CD4-positive, CD25-positive, alpha-beta regulatory T cell (primary cell): ENCODE results near the gene FOXF2. TPM values are rescaled to one million over a fixed set of nuclear protein-coding genes. Genes with fewer than 3 reads are reported as not detected.
A peak's percentile ranks its signal among the peaks of the same experiment; 100 is the strongest.

ENCODE experiments used
- ATAC-seq, 2 donors: fragments of 150-1000 bp; cut with Tn5 transposase; one replicate each; pipeline ENCODE4 v1.10.0; 2021; ENCODE audit warnings: low read depth in 2 of 2, moderate number of reproducible peaks in 2 of 2, moderate library complexity in 1 of 2
- DNase-seq, 3 donors: peaks; one replicate each; pipeline versions ENCODE4 v3.0.0 to v3.0.0-alpha.2; 2012 to 2022; ENCODE audit warnings: mixed read lengths in 1 of 3
- H3K27ac ChIP-seq: one replicate; pipeline ENCODE4 v1.7.0; 2013; ENCODE audit warnings: mild to moderate bottlenecking, low read length; ENCODE audit not compliant: insufficient read depth, poor library complexity, severe bottlenecking
- H3K27me3 ChIP-seq: one replicate; pipeline ENCODE4 v1.7.0; 2013; ENCODE audit warnings: low read length; ENCODE audit not compliant: control insufficient read depth, insufficient read depth
- H3K36me3 ChIP-seq: one replicate; pipeline ENCODE4 v1.7.0; 2013; ENCODE audit warnings: mild to moderate bottlenecking, low read length, moderate library complexity; ENCODE audit not compliant: control insufficient read depth, insufficient read depth
- H3K4me1 ChIP-seq: 2 replicates; pipeline ENCODE4 v1.7.0; 2013; ENCODE audit warnings: mild to moderate bottlenecking, low read length; ENCODE audit not compliant: insufficient read depth, control insufficient read depth, poor library complexity, severe bottlenecking
- H3K4me3 ChIP-seq: one replicate; pipeline ENCODE4 v1.7.0; 2013; ENCODE audit warnings: low read depth, mild to moderate bottlenecking, low read length, moderate library complexity
- H3K9me3 ChIP-seq, 2 experiments: 1 replicate in 1 of 2; 2 replicates in 1 of 2; pipeline ENCODE4 v1.7.0; 2013; ENCODE audit warnings: low read length in 2 of 2, mild to moderate bottlenecking in 1 of 2, moderate library complexity in 1 of 2; ENCODE audit not compliant: control insufficient read depth in 2 of 2
- H3K27ac Mint-ChIP-seq, 3 donors: one replicate each; pipeline ENCODE4 v1.8.0; 2020 to 2022; ENCODE audit warnings: mild to moderate bottlenecking in 3 of 3, mixed read lengths in 3 of 3, moderate library complexity in 2 of 3
- H3K27me3 Mint-ChIP-seq: one replicate; pipeline ENCODE4 v1.8.0; 2022; ENCODE audit warnings: mild to moderate bottlenecking, mixed read lengths
- H3K36me3 Mint-ChIP-seq: one replicate; pipeline ENCODE4 v1.8.0; 2020; ENCODE audit warnings: mixed read lengths
- H3K4me1 Mint-ChIP-seq, 4 donors: one replicate each; pipeline ENCODE4 v1.8.0; 2020 to 2022; ENCODE audit warnings: mixed read lengths in 4 of 4, mild to moderate bottlenecking in 1 of 4
- H3K4me3 Mint-ChIP-seq, 4 donors: one replicate each; pipeline ENCODE4 v1.8.0; 2020 to 2022; ENCODE audit warnings: mild to moderate bottlenecking in 4 of 4, mixed read lengths in 4 of 4, moderate library complexity in 3 of 4
- H3K9me3 Mint-ChIP-seq, 7 donors: one replicate each; pipeline ENCODE4 v1.8.0; 2020 to 2022; ENCODE audit warnings: mixed read lengths in 7 of 7, mild to moderate bottlenecking in 3 of 7, moderate library complexity in 2 of 7
- polyA plus RNA-seq, 4 donors: library from polyadenylated mRNA; unstranded; fragments of 300-500 nt; fragmentation: Illumina TruSeq; gene quantifications; one replicate each; pipeline ENCODE4 v1.2.3, GENCODE V29; 2021
- total RNA-seq: library from RNA; stranded (reverse); gene quantifications from one replicate; pipeline ENCODE4 v1.2.3, GENCODE V29; 2022

The FOXF2 gene
- total and polyA plus RNA-seq, 5 donors from 2014 or later: not detected

DNA sequence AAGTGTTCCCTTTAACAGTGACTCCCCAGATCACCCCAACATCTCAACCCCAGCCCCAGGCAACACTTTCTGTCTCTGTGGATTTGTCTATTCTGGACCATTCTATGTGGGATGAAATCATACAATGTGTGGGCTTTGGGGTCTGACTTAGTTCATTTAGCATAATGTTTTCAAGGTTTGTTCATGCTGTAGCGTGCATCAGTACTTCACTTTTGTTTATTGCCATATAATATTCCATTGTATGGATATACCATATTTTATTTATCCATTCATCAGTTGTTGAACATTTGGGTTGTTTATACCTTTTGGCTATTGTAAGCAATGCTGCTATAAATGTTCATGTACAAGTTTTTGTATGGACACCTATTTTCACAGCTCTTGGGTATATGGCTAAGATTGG is 31.0 kb downstream of the FOXF2 start:
- Mint-ChIP-seq H3K4me3 (no peak overlapping the region), H3K36me3 (no peaks in the 10 kb centered on the region), H3K27ac (no peak overlapping the region), H3K4me1 (peaks cover 0 to 3% (median 0%) of the 10 kb centered on the region in 4 donors), H3K27me3 (peaks cover 16% of the 10 kb centered on the region), H3K9me3 (peaks cover 0 to 13% (median 0%) of the 10 kb centered on the region in 7 donors)
- no peak for ATAC-seq
- DNase-seq: no peak
- Histone ChIP-seq H3K36me3 (no peaks in the 10 kb centered on the region), H3K4me1 (no peaks in the 10 kb centered on the region), H3K27ac (no peak overlapping the region), H3K27me3 (no peaks in the 10 kb centered on the region), H3K4me3 (no peak overlapping the region), H3K9me3 (peaks cover 0 to 13% of the 10 kb centered on the region in 2 experiments)

DNA sequence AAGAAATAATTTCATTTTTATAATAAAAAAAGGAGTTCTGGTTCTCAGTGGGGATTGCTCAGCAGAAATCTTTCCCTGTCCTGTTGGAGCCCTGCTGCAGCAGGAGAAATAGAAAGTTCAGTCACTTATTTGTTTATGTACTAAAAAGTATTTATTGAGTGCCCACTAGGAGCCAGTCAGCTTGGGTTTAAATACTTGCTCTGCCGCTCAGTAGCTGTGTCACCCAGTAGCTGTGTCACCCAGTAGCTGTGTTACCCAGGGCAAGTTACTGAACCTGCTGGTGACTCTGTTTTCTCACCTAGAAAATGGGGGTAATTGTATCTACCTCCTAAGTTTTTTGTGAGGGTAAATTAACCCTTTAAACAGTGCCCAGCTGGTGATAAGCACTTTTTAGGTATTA is 32.9 kb downstream of the FOXF2 start:
- no peaks in the 10 kb centered on the region for H3K4me1 ChIP-seq
- H3K9me3 ChIP-seq: peaks cover 0 to 13% of the 10 kb centered on the region in 2 experiments
- H3K36me3 Mint-ChIP-seq: no peaks in the 10 kb centered on the region
- H3K4me3 ChIP-seq: no peak overlapping the region
- ATAC-seq (no peak), DNase-seq (no peak)
- peaks cover 0 to 13% (median 0%) of the 10 kb centered on the region in 7 donors for H3K9me3 Mint-ChIP-seq
- no peaks in the 10 kb centered on the region for H3K36me3 ChIP-seq
- no peak overlapping the region for H3K4me3 Mint-ChIP-seq
- no peaks in the 10 kb centered on the region for H3K27me3 ChIP-seq
- peaks cover 0 to 3% (median 0%) of the 10 kb centered on the region in 4 donors for H3K4me1 Mint-ChIP-seq
- H3K27ac ChIP-seq: no peak overlapping the region
- no peak overlapping the region for H3K27ac Mint-ChIP-seq
- peaks cover 22% of the 10 kb centered on the region for H3K27me3 Mint-ChIP-seq

DNA sequence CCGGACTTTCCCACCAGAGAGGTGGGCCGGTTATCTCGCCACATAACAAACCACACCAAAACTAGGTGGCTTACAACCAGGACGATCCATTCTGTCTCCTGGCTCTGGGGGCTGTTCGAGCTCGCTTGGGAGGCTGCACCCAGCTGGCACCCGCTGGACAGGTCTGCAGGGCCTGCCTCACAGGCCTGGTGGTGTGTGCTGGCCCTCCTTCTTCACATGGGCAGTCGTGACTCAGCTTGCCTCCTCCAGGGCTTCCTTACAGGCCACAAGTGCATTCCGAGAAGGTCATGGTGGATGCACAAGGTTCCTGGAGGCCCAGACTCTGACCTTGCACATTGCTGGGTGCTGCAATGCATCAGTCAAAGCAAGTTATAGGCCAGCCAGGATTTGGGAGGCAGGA is 34.2 kb downstream of the FOXF2 start:
- Mint-ChIP-seq H3K4me3 (no peak overlapping the region), H3K36me3 (no peaks in the 10 kb centered on the region), H3K27ac (no peak overlapping the region), H3K27me3 (peaks cover 22% of the 10 kb centered on the region), H3K9me3 (peaks cover 0 to 13% (median 0%) of the 10 kb centered on the region in 7 donors), H3K4me1 (peaks cover 0 to 3% (median 0%) of the 10 kb centered on the region in 4 donors)
- ATAC-seq (no peak), DNase-seq (no peak)
- H3K27me3 ChIP-seq: no peaks in the 10 kb centered on the region
- H3K4me1 ChIP-seq: no peaks in the 10 kb centered on the region
- peaks cover 0 to 13% of the 10 kb centered on the region in 2 experiments for H3K9me3 ChIP-seq
- H3K27ac ChIP-seq: no peak overlapping the region
- H3K4me3 ChIP-seq: no peak overlapping the region
- no peaks in the 10 kb centered on the region for H3K36me3 ChIP-seq

DNA sequence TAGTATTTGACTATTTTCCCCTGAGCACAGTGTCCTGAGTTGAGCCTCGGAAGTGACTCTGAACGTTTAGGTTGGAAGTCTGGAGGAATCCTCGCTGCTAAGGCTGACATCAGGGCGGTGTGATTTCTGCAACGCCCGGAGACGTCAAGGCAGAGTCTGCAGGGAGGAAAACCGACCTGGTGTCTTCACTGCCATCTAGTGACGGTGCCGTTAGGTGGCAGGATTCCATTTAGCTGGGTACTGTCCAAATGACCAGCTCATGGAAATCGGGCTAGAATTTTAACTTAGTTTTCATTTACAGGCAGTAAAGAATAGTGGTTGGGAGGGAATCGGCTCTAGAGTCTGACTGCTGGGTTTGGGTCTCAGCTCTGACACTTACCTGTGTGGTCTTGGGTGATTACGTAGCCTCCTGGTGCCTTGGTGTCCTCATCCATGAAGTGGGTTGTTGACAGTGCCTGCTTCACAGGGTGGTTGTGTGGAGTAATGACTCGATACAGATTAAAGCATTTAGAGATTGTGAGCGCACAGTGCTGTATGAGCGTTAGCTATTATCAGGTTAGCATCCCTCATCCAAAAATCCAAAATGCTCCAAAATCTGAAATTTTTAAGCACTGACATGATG is 35.0 kb downstream of the FOXF2 start:
- Histone ChIP-seq H3K36me3 (no peaks in the 10 kb centered on the region), H3K4me3 (no peak overlapping the region), H3K9me3 (peaks cover 0 to 13% of the 10 kb centered on the region in 2 experiments), H3K27ac (no peak overlapping the region), H3K4me1 (no peaks in the 10 kb centered on the region), H3K27me3 (no peaks in the 10 kb centered on the region)
- Mint-ChIP-seq H3K4me3 (no peak overlapping the region), H3K9me3 (peaks cover 0 to 13% (median 0%) of the 10 kb centered on the region in 7 donors), H3K4me1 (peaks cover 0 to 3% (median 0%) of the 10 kb centered on the region in 4 donors), H3K27ac (no peak overlapping the region), H3K27me3 (peaks cover 22% of the 10 kb centered on the region), H3K36me3 (no peaks in the 10 kb centered on the region)
- no peak for ATAC-seq
- DNase-seq: peak in 1 of 3 donors; percentile 37

DNA sequence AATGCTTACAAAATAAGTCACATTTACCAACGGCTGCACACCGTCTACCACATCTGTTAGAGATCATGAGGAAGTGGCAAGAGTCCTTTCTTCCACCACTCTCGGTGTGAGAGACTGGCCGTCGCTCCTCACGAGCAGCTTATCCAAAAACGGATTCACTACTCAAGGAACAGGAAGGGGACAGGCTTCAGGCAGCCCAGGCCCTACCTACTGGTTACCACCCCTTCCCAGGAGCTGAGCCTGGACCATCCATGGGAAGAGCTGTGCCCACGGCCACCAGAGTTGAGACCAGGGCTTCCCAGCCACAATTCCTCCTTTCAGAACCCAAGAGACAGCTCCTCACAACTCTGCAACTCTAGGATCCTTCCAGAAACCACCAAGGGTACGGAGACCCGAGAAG is 37.0 kb downstream of the FOXF2 start:
- no peaks in the 10 kb centered on the region for H3K9me3 Mint-ChIP-seq

DNA sequence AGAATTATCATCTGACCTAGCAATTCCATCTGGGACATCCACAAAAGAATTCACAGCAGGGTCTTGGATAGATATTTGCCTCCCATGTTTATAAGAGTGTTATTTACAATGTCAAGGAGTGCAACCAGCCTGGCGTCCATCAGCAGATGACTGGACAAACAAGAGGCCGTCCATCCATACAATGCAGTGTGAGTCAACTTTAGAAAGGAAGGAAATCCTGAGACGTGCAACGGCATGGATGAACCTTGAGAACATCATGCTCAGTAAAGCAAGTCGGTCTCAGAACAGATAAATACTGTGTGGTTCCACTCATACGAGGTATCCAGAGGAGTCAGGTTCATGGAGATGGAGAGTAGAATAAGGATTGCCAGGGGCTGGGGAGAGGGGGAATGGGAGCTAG is 46.4 kb downstream of the FOXF2 start:
- Histone ChIP-seq H3K4me1 (no peaks in the 10 kb centered on the region), H3K9me3 (no peaks in the 10 kb centered on the region), H3K4me3 (no peak overlapping the region), H3K36me3 (no peaks in the 10 kb centered on the region), H3K27me3 (peaks cover 7% of the 10 kb centered on the region), H3K27ac (no peak overlapping the region)
- H3K27ac Mint-ChIP-seq: peak overlapping the region in 1 of 3 donors; percentile 18
- no peak overlapping the region for H3K4me3 Mint-ChIP-seq
- peaks cover 32% of the 10 kb centered on the region for H3K27me3 Mint-ChIP-seq
- ATAC-seq (no peak), DNase-seq (no peak)
- H3K9me3 Mint-ChIP-seq: peaks cover 0 to 2% (median 0%) of the 10 kb centered on the region in 7 donors
- no peaks in the 10 kb centered on the region for H3K36me3 Mint-ChIP-seq
- peaks cover 0 to 5% (median 1%) of the 10 kb centered on the region in 4 donors for H3K4me1 Mint-ChIP-seq

More for the DNA sequence above, 37.0 kb downstream of the FOXF2 start:
- ATAC-seq (no peak), DNase-seq (no peak)
- no peak overlapping the region for H3K27ac ChIP-seq
- Mint-ChIP-seq H3K27me3 (peaks cover 13% of the 10 kb centered on the region), H3K4me3 (no peak overlapping the region), H3K4me1 (peaks cover 0 to 3% (median 0%) of the 10 kb centered on the region in 4 donors), H3K36me3 (no peaks in the 10 kb centered on the region), H3K27ac (no peak overlapping the region)
- no peaks in the 10 kb centered on the region for H3K27me3 ChIP-seq
- H3K36me3 ChIP-seq: no peaks in the 10 kb centered on the region
- no peaks in the 10 kb centered on the region for H3K4me1 ChIP-seq
- peaks cover 0 to 2% of the 10 kb centered on the region in 2 experiments for H3K9me3 ChIP-seq
- no peak overlapping the region for H3K4me3 ChIP-seq

DNA sequence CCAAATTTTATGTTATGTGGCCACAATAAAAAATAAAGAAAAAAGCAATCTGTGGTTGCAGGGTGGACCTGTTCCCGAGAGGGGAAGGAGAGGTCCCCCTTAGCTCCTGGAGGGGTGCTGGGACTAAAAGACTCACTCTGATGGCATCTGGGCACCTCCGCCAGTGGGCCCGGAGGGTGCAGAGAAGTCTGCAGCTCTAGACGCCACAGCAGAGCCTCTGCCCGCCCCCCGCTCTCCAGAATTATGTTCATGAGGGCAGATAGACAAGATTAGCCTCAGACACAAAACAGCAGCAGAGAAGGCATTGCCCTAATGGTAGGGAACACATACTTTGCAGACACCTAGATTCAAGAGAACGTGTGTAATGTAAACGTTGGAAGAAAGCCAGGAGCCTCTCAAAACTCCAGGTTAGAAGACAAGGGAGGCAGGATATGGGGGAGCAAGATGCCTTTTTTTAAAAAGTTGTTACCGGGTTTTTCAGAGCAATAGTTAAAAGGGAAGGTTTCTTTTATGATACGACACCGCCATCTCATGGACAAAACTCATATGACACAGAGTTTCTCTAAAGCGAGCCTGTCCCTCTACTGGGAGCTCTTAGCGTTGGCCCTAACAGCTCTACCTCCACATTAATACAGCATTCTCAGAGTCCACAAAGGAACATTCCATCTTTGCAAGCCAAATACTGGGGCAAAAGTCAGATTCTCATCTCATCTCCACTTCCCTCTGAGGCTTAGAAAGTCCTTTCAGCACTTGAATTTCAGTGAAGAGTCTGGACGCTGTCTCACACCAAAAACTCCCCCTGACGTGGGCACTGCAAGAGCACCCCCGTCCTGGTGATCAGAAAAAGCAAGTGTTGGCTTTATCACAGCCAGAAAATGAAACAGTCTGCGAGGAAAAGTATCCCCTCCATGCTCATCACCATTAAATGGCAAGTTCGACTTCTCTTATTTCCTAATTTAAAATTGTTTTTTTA is 47.2 kb downstream of the FOXF2 start:
- H3K4me1 Mint-ChIP-seq: peaks cover 0 to 5% (median 1%) of the 10 kb centered on the region in 4 donors

More for the DNA sequence above, 47.2 kb downstream of the FOXF2 start:
- peak; percentile 70 to 74 for ATAC-seq
- H3K36me3 ChIP-seq: no peaks in the 10 kb centered on the region
- Mint-ChIP-seq H3K27me3 (peaks cover 32% of the 10 kb centered on the region), H3K36me3 (no peaks in the 10 kb centered on the region), H3K9me3 (peaks cover 0 to 2% (median 0%) of the 10 kb centered on the region in 7 donors), H3K4me3 (no peak overlapping the region), H3K27ac (no peak overlapping the region)
- DNase-seq: peak; percentile 26 to 69 (median 56)
- H3K27me3 ChIP-seq: peaks cover 7% of the 10 kb centered on the region
- no peak overlapping the region for H3K4me3 ChIP-seq
- no peaks in the 10 kb centered on the region for H3K4me1 ChIP-seq
- H3K27ac ChIP-seq: no peak overlapping the region
- no peaks in the 10 kb centered on the region for H3K9me3 ChIP-seq
